CD4-positive, alpha-beta T cell treated with Interleukin-1 beta for 1 hour (primary cell): ENCODE measurements around the gene COL23A1.

Source experiments
- DNase-seq, 2 donors: peaks; one replicate each; pipeline ENCODE4 v3.0.0-alpha.2; 2020 to 2022

Gene COL23A1

GRCh38 chr5:178291161-178291561, 299.0 kb downstream of the COL23A1 start:
- DNase-seq: no peak

- DNase-seq: no peak
Measured at GRCh38 chr5:178290376-178290775, 299.8 kb downstream of the COL23A1 start.

- DNase-seq: no peak
Measured at GRCh38 chr5:178289438-178289837, 300.8 kb downstream of the COL23A1 start.

- no peak for DNase-seq
Measured at GRCh38 chr5:178288401-178289368, 301.5 kb downstream of the COL23A1 start.

GRCh38 chr5:178287791-178288105, 302.4 kb downstream of the COL23A1 start:
- DNase-seq: no peak

- DNase-seq: no peak
Measured at GRCh38 chr5:178287091-178287790, 303.0 kb downstream of the COL23A1 start.

- DNase-seq: no peak
Measured at GRCh38 chr5:178286226-178287090, 303.7 kb downstream of the COL23A1 start.

GRCh38 chr5:178285399-178286225, 304.6 kb downstream of the COL23A1 start:
- no peak for DNase-seq

GRCh38 chr5:178284996-178285395, 305.2 kb downstream of the COL23A1 start:
- no peak for DNase-seq

GRCh38 chr5:178284093-178284675, 306.0 kb downstream of the COL23A1 start:
- peak in 1 of 2 donors; percentile 10 for DNase-seq

- DNase-seq: no peak
Measured at GRCh38 chr5:178283520-178283919, 306.7 kb downstream of the COL23A1 start.

GRCh38 chr5:178282391-178282790, 307.8 kb downstream of the COL23A1 start:
- DNase-seq: no peak

- no peak for DNase-seq
Measured at GRCh38 chr5:178281331-178281730, 308.9 kb downstream of the COL23A1 start.

- DNase-seq: no peak
Measured at GRCh38 chr5:178280631-178281030, 309.6 kb downstream of the COL23A1 start.

GRCh38 chr5:178279723-178280438, 310.3 kb downstream of the COL23A1 start:
- DNase-seq: peak; percentile 51 to 57

GRCh38 chr5:178279026-178279722, 311.0 kb downstream of the COL23A1 start:
- no peak for DNase-seq

GRCh38 chr5:178278358-178279023, 311.7 kb downstream of the COL23A1 start:
- DNase-seq: no peak

GRCh38 chr5:178277866-178278265, 312.3 kb downstream of the COL23A1 start:
- DNase-seq: no peak

GRCh38 chr5:178277346-178277745, 312.8 kb downstream of the COL23A1 start:
- DNase-seq: no peak
